GM12878 (cell line): Measurements from ENCODE around the gene UNG. TPM values are rescaled to one million over a fixed set of nuclear protein-coding genes. Genes with fewer than 3 reads are reported as not detected.

Source experiments
- ATAC-seq: fragments of 200-7000 bp; cut with Tn5 transposase; 3 replicates; pipeline ENCODE4 v1.9.1; 2020; ENCODE audit warnings: mild to moderate bottlenecking, moderate library complexity
- BruUV-seq: library from RNA; stranded (reverse); fragments of 400-500 nt; replicated peaks from 2 replicates; lab custom pipeline; 2021; lab: Mats Ljungman, UMichigan
- CTCF ChIA-PET: fragments of 300-600 bp; sonication (Branson Sonifier 250); formaldehyde crosslinking; extraction: SDS; loops from one replicate; lab custom pipeline; 2021; ENCODE audit warnings: inconsistent platforms; lab: Yijun Ruan, JAX
- POLR2A ChIA-PET: fragments of 350-600 bp; formaldehyde crosslinking; extraction: SDS; loops from one replicate; lab custom pipeline; 2021; ENCODE audit warnings: inconsistent platforms; lab: Charles Lee
- RAD21 ChIA-PET: fragments of 300-600 bp; sonication (Branson Sonifier 250); formaldehyde crosslinking; loops from one replicate; lab custom pipeline; 2023; ENCODE audit warnings: antibody characterized with exemption; ENCODE audit not compliant: unreplicated experiment; lab: Charles Lee
- SMC1A ChIA-PET: fragments of 300-600 bp; sonication (Branson Sonifier 250); formaldehyde crosslinking; loops from one replicate; lab custom pipeline; 2023; ENCODE audit not compliant: unreplicated experiment, uncharacterized antibody; lab: Charles Lee
- DNase-seq: peaks from one replicate; pipeline ENCODE4 v3.0.0-alpha.2; 2011; ENCODE audit warnings: low read depth, low spot score
- FAIRE-seq: peaks from 3 replicates; lab custom pipeline; 2011; peaks lifted over from hg19 to GRCh38; lab: Jason Lieb, UNC
- H2AFZ ChIP-seq: 2 replicates; pipeline ENCODE4 v1.6.0; 2011; ENCODE audit warnings: low read depth, low read length, control low read depth; ENCODE audit not compliant: control insufficient read depth
- H3K27ac ChIP-seq: 2 replicates; pipeline ENCODE4 v1.5.1; 2011; ENCODE audit warnings: control low read depth; ENCODE audit not compliant: control insufficient read depth, insufficient read depth
- H3K27me3 ChIP-seq, 2 experiments: replicated peaks in 1 of 2; 2 replicates each; pipeline versions ENCODE4 v1.6.0 to v1.6.1; 2011; ENCODE audit warnings: low read length in 1 of 2; ENCODE audit not compliant: control insufficient read depth in 2 of 2, insufficient read depth in 2 of 2
- H3K36me3 ChIP-seq, 2 experiments: 2 replicates each; pipeline ENCODE4 v1.5.1; 2011; ENCODE audit warnings: low read length in 1 of 2; ENCODE audit not compliant: control insufficient read depth in 2 of 2, insufficient read depth in 2 of 2
- H3K4me1 ChIP-seq: 2 replicates; pipeline ENCODE4 v1.6.1; 2011; ENCODE audit warnings: mild to moderate bottlenecking, low read length, moderate library complexity, mixed read lengths; ENCODE audit not compliant: control insufficient read depth, insufficient read depth
- H3K4me2 ChIP-seq: 2 replicates; pipeline ENCODE4 v1.6.0; 2011; ENCODE audit warnings: control low read depth; ENCODE audit not compliant: control insufficient read depth, insufficient read depth
- H3K4me3 ChIP-seq: fragments of 200-600 bp; sonication (generic); 2 replicates; pipeline ENCODE4 v1.5.1; 2016
- H3K79me2 ChIP-seq: 2 replicates; pipeline ENCODE4 v1.6.0; 2011; ENCODE audit warnings: low read length; ENCODE audit not compliant: control insufficient read depth, insufficient read depth
- H3K9ac ChIP-seq: 2 replicates; pipeline ENCODE4 v1.8.0; 2011; ENCODE audit warnings: low read length, control low read depth, mixed read lengths; ENCODE audit not compliant: control insufficient read depth, insufficient read depth
- H3K9me3 ChIP-seq: replicated peaks from 3 replicates; pipeline ENCODE4 v1.5.1; 2011; ENCODE audit warnings: mild to moderate bottlenecking, low read length; ENCODE audit not compliant: control insufficient read depth, insufficient read depth
- H4K20me1 ChIP-seq: 2 replicates; pipeline ENCODE4 v1.6.0; 2011; ENCODE audit not compliant: control insufficient read depth, insufficient read depth
- BMI1 ChIP-seq: fragments of 450-650 bp; IDR thresholded peaks from 2 replicates; pipeline ENCODE4 v1.6.1; 2016; ENCODE audit warnings: mild to moderate bottlenecking, moderate library complexity, borderline replicate concordance
- HCFC1 ChIP-seq: fragments of 150-350 bp; IDR thresholded peaks from 2 replicates; pipeline ENCODE4 v1.6.1; 2014; ENCODE audit warnings: low read length
- HSF1 ChIP-seq: fragments of 150-350 bp; IDR thresholded peaks from 2 replicates; pipeline ENCODE4 v1.6.1; 2014; ENCODE audit warnings: mild to moderate bottlenecking, low read depth, low read length
- IKZF2 ChIP-seq, 2 experiments: fragments of 450-650 bp; IDR thresholded peaks; 2 replicates each; pipeline ENCODE4 v1.6.1; 2017; ENCODE audit warnings: mild to moderate bottlenecking in 2 of 2, moderate library complexity in 2 of 2
- MEF2B ChIP-seq: fragments of 450-650 bp; IDR thresholded peaks from 2 replicates; pipeline ENCODE4 v1.6.1; 2018; ENCODE audit warnings: mild to moderate bottlenecking, moderate library complexity; ENCODE audit not compliant: partially characterized antibody, poor library complexity, severe bottlenecking
- MTA3 ChIP-seq: IDR thresholded peaks from 2 replicates; pipeline ENCODE4 v1.6.1; 2012; ENCODE audit warnings: low read length, inconsistent platforms, borderline replicate concordance
- NFIC ChIP-seq: IDR thresholded peaks from 2 replicates; pipeline ENCODE4 v1.6.1; 2012; ENCODE audit warnings: low read depth, mild to moderate bottlenecking, inconsistent platforms, low read length, moderate library complexity
- POLR2AphosphoS2 ChIP-seq: IDR thresholded peaks from 2 replicates; pipeline ENCODE4 v1.6.1; 2011; ENCODE audit warnings: low read depth, mild to moderate bottlenecking, low read length, improper control_type of control experiment, moderate library complexity
- PRDM15 ChIP-seq: fragments of 450-650 bp; formaldehyde crosslinking; IDR thresholded peaks from 2 replicates; pipeline ENCODE4 v1.4.0; 2020; ENCODE audit warnings: mild to moderate bottlenecking, moderate library complexity
- RELB ChIP-seq: fragments of 450-650 bp; IDR thresholded peaks from 2 replicates; pipeline ENCODE4 v1.6.1; 2017; ENCODE audit warnings: low read depth, mild to moderate bottlenecking, moderate library complexity
- WRNIP1 ChIP-seq: IDR thresholded peaks from 2 replicates; pipeline ENCODE4 v1.6.1; 2011; ENCODE audit warnings: low read depth, low read length, improper control_type of control experiment, borderline replicate concordance
- ZBTB33 ChIP-seq: fragments of 450-650 bp; IDR thresholded peaks from 2 replicates; pipeline ENCODE4 v1.6.1; 2017; ENCODE audit warnings: mild to moderate bottlenecking
- ZNF384 ChIP-seq: IDR thresholded peaks from 2 replicates; pipeline ENCODE4 v1.6.1; 2012; ENCODE audit warnings: low read depth, mild to moderate bottlenecking, low read length, improper control_type of control experiment, borderline replicate concordance
- ZZZ3 ChIP-seq: IDR thresholded peaks from 2 replicates; pipeline ENCODE4 v1.6.1; 2011; ENCODE audit warnings: low read depth; ENCODE audit not compliant: control insufficient read depth, insufficient read length
- WGBS: methylation state at CpG from one replicate; pipeline ENCODE4 v1.1.6; 2016; ENCODE audit warnings: low lambda C conversion rate; ENCODE audit not compliant: insufficient replicate concordance, insufficient coverage; ENCODE audit errors: missing lambda C conversion rate; 5-methylcytosine and 5-hydroxymethylcytosine counted together
- in situ Hi-C: fragments of 300-500 bp; cut with MboI; formaldehyde crosslinking; loops from 9 replicates; pipeline ENCODE4 v1.14.3; 2018; ENCODE audit warnings: mixed read lengths
- intact Hi-C: fragments of 100-400 bp; cut with micrococcal nuclease; formaldehyde crosslinking; loops from one replicate; pipeline ENCODE4 v1.14.2; 2022; ENCODE audit not compliant: unreplicated experiment
- polyA plus RNA-seq, 11 experiments: library from polyadenylated mRNA; depleted of rRNA in 4 of 11; unstranded in 6 of 11; stranded (reverse) in 5 of 11; fragments of >200 nt; fragmentation: Nextera tagmentation in 4 of 11; fragmentation: Illumina TruSeq in 1 of 11; extraction: Ambion mirVana in 4 of 11; extraction: Trizol in 1 of 11; gene quantifications; 1 replicate in 1 of 11; 2 replicates in 10 of 11; pipeline versions ENCODE4 v1.2.1 to v1.2.3, GENCODE V29; 2011 to 2016; ENCODE audit warnings: inconsistent platforms in 2 of 11, missing spikeins in 2 of 11, low read depth in 1 of 11
- total RNA-seq, 4 experiments: library from RNA; depleted of rRNA in 3 of 4; stranded (reverse); fragments of >200 nt in 3 of 4; fragmentation: Illumina TruSeq in 1 of 4; extraction: Trizol in 1 of 4; gene quantifications; 2 replicates each; pipeline versions ENCODE4 v1.2.1 to v1.2.3, GENCODE V29; 2013 to 2021

The UNG gene
- total and polyA plus RNA-seq, 10 of the 15 experiments (the other 5 are each of a cell fraction or from before 2014, with no cell fraction given), result 9.5 to 81.9 (median 48.2) TPM

- H4K20me1 ChIP-seq, result no peaks in the 10 kb centered on the region
- no peaks in the 10 kb centered on the region for H3K27me3 ChIP-seq
- H3K4me2 ChIP-seq, result no peak overlapping the region
- WGBS, result 96% methylated on average over 2 of the region's 2 CpGs
- H3K9me3 ChIP-seq, result no peaks in the 10 kb centered on the region
- no peaks in the 10 kb centered on the region for H3K4me1 ChIP-seq
- no peak for TF ChIP-seq ZNF384
- no peak for TF ChIP-seq MTA3
- TF ChIP-seq POLR2AphosphoS2, result no peak
- no peak for TF ChIP-seq RELB
- TF ChIP-seq HCFC1, result no peak
- no peak for TF ChIP-seq WRNIP1
- TF ChIP-seq NFIC, result no peak
- TF ChIP-seq ZZZ3, result no peak
- no peak for TF ChIP-seq ZBTB33
- no peak for TF ChIP-seq HSF1
- no peak for TF ChIP-seq BMI1
- TF ChIP-seq MEF2B, result no peak
- TF ChIP-seq IKZF2 (IDR thresholded peaks at IDR 0.05), result no peak
- no peak for TF ChIP-seq PRDM15 (CRISPR knock-in tag)
- ATAC-seq, result no peak
- no peak overlapping the region for H3K9ac ChIP-seq
- no peak for FAIRE-seq
- in situ Hi-C loops, result no loop called here
- no peaks in the 10 kb centered on the region for H3K79me2 ChIP-seq
- DNase-seq, result no peak
- H3K36me3 ChIP-seq, result peaks cover 5 to 13% of the 10 kb centered on the region in 2 experiments
- no peak overlapping the region for H3K4me3 ChIP-seq
- ChIA-PET RAD21 (interaction anchor here (0.9 kb wide), 1 partner anchor 9 kb away, joined by 3 read pairs; the partner anchor contains the start of gene ALKBH2), POLR2A (no interaction called here), CTCF (no interaction called here), SMC1A (no interaction called here)
- no peak overlapping the region for H3K27ac ChIP-seq
- no peak overlapping the region for H2AFZ ChIP-seq
- intact Hi-C loops, result no loop called here
- BruUV-seq, result no TSS peak
Observed at GRCh38 chr12:109084425-109084824, 13.0 kb upstream of the UNG start.
